Hepatocyte (in vitro differentiated cells): ENCODE measurements around the gene ARRDC1.

Source experiments
- CTCF ChIP-seq: fragments of 200-600 bp; sonication (generic); IDR thresholded peaks from 2 replicates; pipeline ENCODE4 v1.5.1; 2016; ENCODE audit warnings: antibody characterized with exemption, mild to moderate bottlenecking; ENCODE audit not compliant: poor library complexity
- EZH2phosphoT487 ChIP-seq: fragments of 200-600 bp; sonication (generic); IDR thresholded peaks from one replicate; pipeline ENCODE4 v1.6.1; 2018; ENCODE audit warnings: antibody characterized with exemption, mild to moderate bottlenecking, low read depth, moderate library complexity; ENCODE audit not compliant: unreplicated experiment, severe bottlenecking

- TF ChIP-seq CTCF (no peak), EZH2phosphoT487 (no peak)
Observed at GRCh38 chr9:137619240-137620047, 14.0 kb downstream of the ARRDC1 start.
